ENCODE results near the gene PCNX2. TPM values are rescaled to one million over a fixed set of nuclear protein-coding genes. Genes with fewer than 3 reads are reported as not detected.

Gene PCNX2
- total and polyA plus RNA-seq, 2 of the 13 experiments (the other 11 are each of a cell fraction or from before 2014, with no cell fraction given), result 0.11 to 0.42 TPM

DNA sequence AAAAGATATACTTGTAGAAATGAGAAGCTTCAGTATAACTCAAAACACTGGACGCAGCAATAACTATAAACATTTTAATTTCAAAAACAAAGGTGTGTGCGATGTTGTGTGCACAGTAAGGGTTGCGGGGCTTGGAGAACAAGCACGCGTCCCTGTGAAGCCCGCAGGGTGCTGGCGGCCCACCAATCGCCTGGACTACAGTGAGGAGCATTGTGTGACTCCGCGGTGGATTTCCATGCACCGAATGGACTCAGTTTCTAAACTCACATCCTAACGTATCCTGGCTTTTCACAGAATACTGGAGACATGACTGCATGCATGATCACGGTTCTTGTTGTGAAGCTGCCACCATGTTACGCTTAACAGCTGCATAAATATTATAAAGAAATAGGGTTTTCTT, 312.1 kb downstream of the PCNX2 start (continued):
- TF ChIP-seq, protein P1, sequence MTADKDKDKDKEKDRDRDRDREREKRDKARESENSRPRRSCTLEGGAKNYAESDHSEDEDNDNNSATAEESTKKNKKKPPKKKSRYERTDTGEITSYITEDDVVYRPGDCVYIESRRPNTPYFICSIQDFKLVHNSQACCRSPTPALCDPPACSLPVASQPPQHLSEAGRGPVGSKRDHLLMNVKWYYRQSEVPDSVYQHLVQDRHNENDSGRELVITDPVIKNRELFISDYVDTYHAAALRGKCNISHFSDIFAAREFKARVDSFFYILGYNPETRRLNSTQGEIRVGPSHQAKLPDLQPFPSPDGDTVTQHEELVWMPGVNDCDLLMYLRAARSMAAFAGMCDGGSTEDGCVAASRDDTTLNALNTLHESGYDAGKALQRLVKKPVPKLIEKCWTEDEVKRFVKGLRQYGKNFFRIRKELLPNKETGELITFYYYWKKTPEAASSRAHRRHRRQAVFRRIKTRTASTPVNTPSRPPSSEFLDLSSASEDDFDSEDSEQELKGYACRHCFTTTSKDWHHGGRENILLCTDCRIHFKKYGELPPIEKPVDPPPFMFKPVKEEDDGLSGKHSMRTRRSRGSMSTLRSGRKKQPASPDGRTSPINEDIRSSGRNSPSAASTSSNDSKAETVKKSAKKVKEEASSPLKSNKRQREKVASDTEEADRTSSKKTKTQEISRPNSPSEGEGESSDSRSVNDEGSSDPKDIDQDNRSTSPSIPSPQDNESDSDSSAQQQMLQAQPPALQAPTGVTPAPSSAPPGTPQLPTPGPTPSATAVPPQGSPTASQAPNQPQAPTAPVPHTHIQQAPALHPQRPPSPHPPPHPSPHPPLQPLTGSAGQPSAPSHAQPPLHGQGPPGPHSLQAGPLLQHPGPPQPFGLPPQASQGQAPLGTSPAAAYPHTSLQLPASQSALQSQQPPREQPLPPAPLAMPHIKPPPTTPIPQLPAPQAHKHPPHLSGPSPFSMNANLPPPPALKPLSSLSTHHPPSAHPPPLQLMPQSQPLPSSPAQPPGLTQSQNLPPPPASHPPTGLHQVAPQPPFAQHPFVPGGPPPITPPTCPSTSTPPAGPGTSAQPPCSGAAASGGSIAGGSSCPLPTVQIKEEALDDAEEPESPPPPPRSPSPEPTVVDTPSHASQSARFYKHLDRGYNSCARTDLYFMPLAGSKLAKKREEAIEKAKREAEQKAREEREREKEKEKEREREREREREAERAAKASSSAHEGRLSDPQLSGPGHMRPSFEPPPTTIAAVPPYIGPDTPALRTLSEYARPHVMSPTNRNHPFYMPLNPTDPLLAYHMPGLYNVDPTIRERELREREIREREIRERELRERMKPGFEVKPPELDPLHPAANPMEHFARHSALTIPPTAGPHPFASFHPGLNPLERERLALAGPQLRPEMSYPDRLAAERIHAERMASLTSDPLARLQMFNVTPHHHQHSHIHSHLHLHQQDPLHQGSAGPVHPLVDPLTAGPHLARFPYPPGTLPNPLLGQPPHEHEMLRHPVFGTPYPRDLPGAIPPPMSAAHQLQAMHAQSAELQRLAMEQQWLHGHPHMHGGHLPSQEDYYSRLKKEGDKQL (CRISPR knock-in tag; IDR thresholded peaks at IDR 0.05; ENCODE audit: low read depth), result no peak
- no peak for TF ChIP-seq KDM1A (CRISPR knock-in tag; IDR thresholded peaks at IDR 0.05)
- no peak for TF ChIP-seq RBAK (CRISPR knock-in tag; IDR thresholded peaks at IDR 0.05)
- TF ChIP-seq ZSCAN9 (CRISPR knock-in tag; IDR thresholded peaks at IDR 0.05; ENCODE audit: borderline replicate concordance), result no peak
- no peak for TF ChIP-seq CAMTA2 (CRISPR knock-in tag; IDR thresholded peaks at IDR 0.05; ENCODE audit: borderline replicate concordance)
- TF ChIP-seq, protein P2, sequence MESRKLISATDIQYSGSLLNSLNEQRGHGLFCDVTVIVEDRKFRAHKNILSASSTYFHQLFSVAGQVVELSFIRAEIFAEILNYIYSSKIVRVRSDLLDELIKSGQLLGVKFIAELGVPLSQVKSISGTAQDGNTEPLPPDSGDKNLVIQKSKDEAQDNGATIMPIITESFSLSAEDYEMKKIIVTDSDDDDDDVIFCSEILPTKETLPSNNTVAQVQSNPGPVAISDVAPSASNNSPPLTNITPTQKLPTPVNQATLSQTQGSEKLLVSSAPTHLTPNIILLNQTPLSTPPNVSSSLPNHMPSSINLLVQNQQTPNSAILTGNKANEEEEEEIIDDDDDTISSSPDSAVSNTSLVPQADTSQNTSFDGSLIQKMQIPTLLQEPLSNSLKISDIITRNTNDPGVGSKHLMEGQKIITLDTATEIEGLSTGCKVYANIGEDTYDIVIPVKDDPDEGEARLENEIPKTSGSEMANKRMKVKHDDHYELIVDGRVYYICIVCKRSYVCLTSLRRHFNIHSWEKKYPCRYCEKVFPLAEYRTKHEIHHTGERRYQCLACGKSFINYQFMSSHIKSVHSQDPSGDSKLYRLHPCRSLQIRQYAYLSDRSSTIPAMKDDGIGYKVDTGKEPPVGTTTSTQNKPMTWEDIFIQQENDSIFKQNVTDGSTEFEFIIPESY (CRISPR knock-in tag; IDR thresholded peaks at IDR 0.05), result no peak
- no peak for TF ChIP-seq NFE2 (CRISPR knock-in tag; IDR thresholded peaks at IDR 0.05)
- TF ChIP-seq HOXA3 (CRISPR knock-in tag; IDR thresholded peaks at IDR 0.05), result no peak
- TF ChIP-seq CCDC6 (CRISPR knock-in tag; IDR thresholded peaks at IDR 0.05), result no peak
